H1 (cell line): ENCODE measurements around the gene MAPK8IP3. TPM values are rescaled to one million over a fixed set of nuclear protein-coding genes. Genes with fewer than 3 reads are reported as not detected.

ENCODE experiments used
- CTCF ChIA-PET: fragments of 300-600 bp; sonication (Branson Sonifier 250); formaldehyde crosslinking; loops from one replicate; lab custom pipeline; 2021; ENCODE audit not compliant: partially characterized antibody; lab: Charles Lee
- POLR2A ChIA-PET: fragments of 300-600 bp; sonication (Branson Sonifier 250); formaldehyde crosslinking; loops from one replicate; lab custom pipeline; 2021; ENCODE audit warnings: inconsistent platforms; ENCODE audit not compliant: partially characterized antibody; lab: Charles Lee
- DNase-seq, 2 experiments: peaks; one replicate each; pipeline versions ENCODE4 v3.0.0 to v3.0.0-alpha.2; 2010 to 2022; ENCODE audit warnings: low spot score in 2 of 2, low read depth in 1 of 2, mixed read lengths in 1 of 2
- FAIRE-seq: peaks from 2 replicates; lab custom pipeline; 2011; peaks lifted over from hg19 to GRCh38; lab: Jason Lieb, UNC
- H2AFZ ChIP-seq: 2 replicates; pipeline ENCODE4 v1.8.1; 2012; ENCODE audit warnings: low read length, inconsistent platforms
- H2AK5ac ChIP-seq: 2 replicates; pipeline ENCODE4 v1.6.1; 2013; ENCODE audit warnings: low read depth, low read length
- H2BK120ac ChIP-seq: replicated peaks from 2 replicates; pipeline ENCODE3; 2013; ENCODE audit warnings: low read depth, low read length, inconsistent platforms
- H2BK12ac ChIP-seq: 2 replicates; pipeline ENCODE4 v1.6.1; 2013; ENCODE audit warnings: low read depth, low read length
- H2BK15ac ChIP-seq: 2 replicates; pipeline ENCODE4 v1.6.1; 2013; ENCODE audit warnings: low read length
- H2BK20ac ChIP-seq: 2 replicates; pipeline ENCODE4 v1.6.1; 2013; ENCODE audit warnings: low read length
- H2BK5ac ChIP-seq: 2 replicates; pipeline ENCODE4 v1.6.1; 2013; ENCODE audit warnings: low read depth, low read length
- H3K14ac ChIP-seq: 2 replicates; pipeline ENCODE4 v1.6.1; 2013; ENCODE audit warnings: inconsistent platforms; ENCODE audit not compliant: insufficient read length
- H3K18ac ChIP-seq: 2 replicates; pipeline ENCODE4 v1.6.1; 2013; ENCODE audit warnings: low read length; ENCODE audit errors: extremely low read depth
- H3K23ac ChIP-seq: 2 replicates; pipeline ENCODE4 v1.6.1; 2013; ENCODE audit warnings: inconsistent platforms; ENCODE audit not compliant: insufficient read length
- H3K23me2 ChIP-seq: 2 replicates; pipeline ENCODE4 v1.6.1; 2013; ENCODE audit warnings: low read depth, low read length
- H3K27ac ChIP-seq: 2 replicates; pipeline ENCODE4 v1.6.1; 2011; ENCODE audit warnings: low read depth, low read length, inconsistent platforms
- H3K27me3 ChIP-seq, 4 experiments: replicated peaks in 1 of 4; 1 replicate in 1 of 4; 2 replicates in 3 of 4; pipeline versions ENCODE4 v1.6.1 to v1.8.1; 2011 to 2013; ENCODE audit warnings: low read length in 3 of 4, mild to moderate bottlenecking in 3 of 4, inconsistent platforms in 2 of 4, mixed read lengths in 2 of 4, moderate library complexity in 1 of 4; ENCODE audit not compliant: control insufficient read depth in 3 of 4, insufficient read depth in 3 of 4; ENCODE audit errors: extremely low read depth in 1 of 4
- H3K36me3 ChIP-seq, 4 experiments: 2 replicates each; pipeline versions ENCODE4 v1.6.1 to v1.8.1; 2011 to 2013; ENCODE audit warnings: mild to moderate bottlenecking in 4 of 4, low read length in 3 of 4, moderate library complexity in 2 of 4, control low read depth in 1 of 4, inconsistent platforms in 1 of 4; ENCODE audit not compliant: insufficient read depth in 4 of 4, control insufficient read depth in 2 of 4
- H3K4ac ChIP-seq: replicated peaks from 2 replicates; pipeline ENCODE3; 2013; ENCODE audit warnings: low read length, low read depth, mixed read lengths, inconsistent platforms; ENCODE audit not compliant: insufficient read length
- H3K4me1 ChIP-seq, 4 experiments: replicated peaks in 1 of 4; 1 replicate in 1 of 4; 2 replicates in 3 of 4; pipeline versions ENCODE4 v1.6.1 to v1.8.1; 2011 to 2013; ENCODE audit warnings: low read length in 3 of 4, inconsistent platforms in 2 of 4, mixed read lengths in 1 of 4; ENCODE audit not compliant: insufficient read depth in 4 of 4, control insufficient read depth in 3 of 4
- H3K4me2 ChIP-seq, 2 experiments: 2 replicates each; pipeline versions ENCODE4 v1.6.1 to v1.8.1; 2011 to 2013; ENCODE audit warnings: low read depth in 2 of 2, low read length in 2 of 2, control low read depth in 1 of 2, inconsistent platforms in 1 of 2, mild to moderate bottlenecking in 1 of 2; ENCODE audit not compliant: insufficient read depth in 1 of 2
- H3K4me3 ChIP-seq, 4 experiments: fragments of 200-600, 300-600 bp in 1 of 4; sonication (generic), shearing (Covaris generic), sonication (Bioruptor Twin) in 1 of 4; 2 replicates each; pipeline versions ENCODE4 v1.5.1 to v1.8.1; 2011 to 2016; ENCODE audit warnings: low read length in 4 of 4, low read depth in 3 of 4, control low read depth in 2 of 4, inconsistent platforms in 2 of 4, mild to moderate bottlenecking in 2 of 4, mixed read lengths in 1 of 4, moderate library complexity in 1 of 4; ENCODE audit not compliant: insufficient read depth in 2 of 4; ENCODE audit errors: extremely low read depth in 1 of 4
- H3K56ac ChIP-seq: replicated peaks from 2 replicates; pipeline ENCODE3; 2013; ENCODE audit warnings: low read depth, mild to moderate bottlenecking, mixed read lengths, low read length, inconsistent platforms; ENCODE audit not compliant: insufficient read length
- H3K79me1 ChIP-seq: 2 replicates; pipeline ENCODE4 v1.6.1; 2013; ENCODE audit warnings: low read depth, low read length, control low read depth
- H3K79me2 ChIP-seq, 2 experiments: 2 replicates each; pipeline versions ENCODE4 v1.6.1 to v1.8.1; 2012 to 2013; ENCODE audit warnings: low read length in 2 of 2, mild to moderate bottlenecking in 2 of 2, inconsistent platforms in 1 of 2; ENCODE audit not compliant: insufficient read depth in 2 of 2, control insufficient read depth in 1 of 2
- H3K9ac ChIP-seq, 4 experiments: replicated peaks in 1 of 4; 1 replicate in 1 of 4; 2 replicates in 3 of 4; pipeline versions ENCODE4 v1.6.1 to v1.8.1; 2011 to 2013; ENCODE audit warnings: low read depth in 3 of 4, low read length in 3 of 4, control low read depth in 2 of 4, mild to moderate bottlenecking in 2 of 4, moderate library complexity in 2 of 4, inconsistent platforms in 1 of 4; ENCODE audit errors: extremely low read depth in 1 of 4
- H3K9me3 ChIP-seq, 2 experiments: 2 replicates each; pipeline versions ENCODE4 v1.6.1 to v1.8.1; 2012 to 2013; ENCODE audit warnings: mild to moderate bottlenecking in 2 of 2, moderate library complexity in 2 of 2, control low read depth in 1 of 2, inconsistent platforms in 1 of 2, low read depth in 1 of 2, low read length in 1 of 2, mixed read lengths in 1 of 2; ENCODE audit not compliant: insufficient read depth in 2 of 2
- H4K20me1 ChIP-seq, 2 experiments: replicated peaks in 1 of 2; 2 replicates each; pipeline versions ENCODE3 to v1.8.1; 2011 to 2013; ENCODE audit warnings: inconsistent platforms in 2 of 2, low read length in 2 of 2, mild to moderate bottlenecking in 1 of 2; ENCODE audit not compliant: insufficient read depth in 2 of 2, control insufficient read depth in 1 of 2
- H4K5ac ChIP-seq: 2 replicates; pipeline ENCODE4 v1.6.1; 2013; ENCODE audit warnings: low read length, low read depth, mixed read lengths, inconsistent platforms; ENCODE audit not compliant: insufficient read length
- H4K8ac ChIP-seq: 2 replicates; pipeline ENCODE4 v1.8.0; 2013; ENCODE audit warnings: mild to moderate bottlenecking, moderate library complexity, low read length, inconsistent platforms; ENCODE audit not compliant: insufficient read depth; ENCODE audit errors: extremely low read depth
- H4K91ac ChIP-seq: replicated peaks from 2 replicates; pipeline ENCODE3; 2013; ENCODE audit warnings: low read length, mixed read lengths, inconsistent platforms; ENCODE audit not compliant: insufficient read length
- BRCA1 ChIP-seq: IDR thresholded peaks from 2 replicates; pipeline ENCODE4 v1.6.1; 2012; ENCODE audit warnings: low read depth, low read length, improper control_type of control experiment
- CBX8 ChIP-seq: fragments of 300-800, 300-1000 bp; sonication (generic); IDR thresholded peaks from 2 replicates; pipeline ENCODE4 v1.7.1; 2016; ENCODE audit warnings: low read depth, low read length, borderline replicate concordance
- CHD2 ChIP-seq: IDR thresholded peaks from 2 replicates; pipeline ENCODE4 v1.6.1; 2012; ENCODE audit warnings: low read length, improper control_type of control experiment
- EGR1 ChIP-seq: IDR thresholded peaks from 2 replicates; pipeline ENCODE4 v1.6.1; 2011; ENCODE audit warnings: low read depth, low read length, borderline replicate concordance
- GTF2F1 ChIP-seq: IDR thresholded peaks from 2 replicates; pipeline ENCODE4 v1.6.1; 2012; ENCODE audit warnings: low read depth, low read length, improper control_type of control experiment, borderline replicate concordance
- KDM4A ChIP-seq: IDR thresholded peaks from one replicate; pipeline ENCODE4 v1.7.1; 2012; ENCODE audit warnings: low read depth, mild to moderate bottlenecking, moderate library complexity, low read length, inconsistent platforms; ENCODE audit not compliant: severe bottlenecking
- POLR2A ChIP-seq, 2 experiments: IDR thresholded peaks; 1 replicate in 1 of 2; 2 replicates in 1 of 2; pipeline ENCODE4 v1.6.1; 2011; ENCODE audit warnings: low read depth in 2 of 2, low read length in 2 of 2, mild to moderate bottlenecking in 2 of 2; ENCODE audit errors: control extremely low read depth in 1 of 2
- SAP30 ChIP-seq: fragments of 300-600 bp; sonication (generic); IDR thresholded peaks from 2 replicates; pipeline ENCODE4 v1.7.1; 2012; ENCODE audit warnings: low read length, moderate library complexity, mild to moderate bottlenecking, inconsistent platforms; ENCODE audit not compliant: insufficient read depth, insufficient replicate concordance
- SP2 ChIP-seq: IDR thresholded peaks from 2 replicates; pipeline ENCODE4 v1.6.1; 2012; ENCODE audit warnings: mild to moderate bottlenecking, low read length, inconsistent platforms
- SUZ12 ChIP-seq: fragments of 200-600 bp; sonication (generic); IDR thresholded peaks from 2 replicates; pipeline ENCODE4 v1.6.1; 2012; ENCODE audit warnings: mild to moderate bottlenecking, inconsistent platforms, low read length, moderate library complexity, mixed read lengths
- TBP ChIP-seq: IDR thresholded peaks from 2 replicates; pipeline ENCODE4 v1.6.1; 2011; ENCODE audit warnings: low read depth, low read length, improper control_type of control experiment
- USF2 ChIP-seq: IDR thresholded peaks from 2 replicates; pipeline ENCODE4 v1.6.1; 2011; ENCODE audit warnings: low read length, improper control_type of control experiment
- ZNF274 ChIP-seq: IDR thresholded peaks from 2 replicates; pipeline ENCODE4 v1.7.0; 2012; ENCODE audit warnings: low read length, borderline replicate concordance; ENCODE audit errors: extremely low read depth
- WGBS, 2 experiments: shearing (Covaris generic) in 1 of 2; methylation state at CpG; one replicate each; pipeline versions ENCODE4 v1.1.6 to v1.1.7; 2013 to 2015; ENCODE audit warnings: low lambda C conversion rate in 2 of 2, mixed read lengths in 2 of 2, inconsistent platforms in 1 of 2, low coverage in 1 of 2, missing lambda C conversion rate in 1 of 2; ENCODE audit not compliant: insufficient replicate concordance in 2 of 2, insufficient coverage in 1 of 2, insufficient read length in 1 of 2; ENCODE audit errors: extremely low coverage in 1 of 2, missing lambda C conversion rate in 1 of 2; 5-methylcytosine and 5-hydroxymethylcytosine counted together
- polyA plus RNA-seq, 7 experiments: library from polyadenylated mRNA; depleted of rRNA in 3 of 7; stranded (reverse) in 5 of 7; unstranded in 2 of 7; fragments of >200 nt in 5 of 7; fragments of 200-250 nt in 2 of 7; gene quantifications; 1 replicate in 5 of 7; 2 replicates in 1 of 7; 4 replicates in 1 of 7; pipeline versions ENCODE4 v1.2.1 to v1.2.3, GENCODE V29; 2011 to 2013; ENCODE audit warnings: missing spikeins in 2 of 7, mixed read lengths in 2 of 7
- total RNA-seq: library from RNA; stranded (reverse); fragmentation: NEBNext Ultra II Directional; extraction: Animal tissue kit (Norgen Biotek cat#: 25700); gene quantifications from 2 replicates; pipeline ENCODE4 v1.2.1, GENCODE V29; 2021

MAPK8IP3 gene
- total and polyA plus RNA-seq, 2 of the 8 experiments (the other 6 are each of a cell fraction or from before 2014, with no cell fraction given): 16.9 to 43.4 TPM

GRCh38 chr16:1700246-1700645 lies 5.7 kb upstream of the MAPK8IP3 start:
- TF ChIP-seq TBP (no peak), CHD2 (no peak), GTF2F1 (no peak), CBX8 (no peak), KDM4A (no peak), SAP30 (no peak), SUZ12 (no peak), USF2 (no peak), POLR2A (IDR thresholded peaks at IDR 0.05; ENCODE audit: control extremely low read depth in 1 of 2, low read depth in 2 of 2, low read length in 2 of 2) (no peak), EGR1 (no peak), SP2 (no peak), ZNF274 (no peak), BRCA1 (no peak)
- no peak overlapping the region for H3K23ac ChIP-seq
- no peak overlapping the region for H4K8ac ChIP-seq
- CTCF ChIA-PET: interaction anchor here (0.6 to 1.4 kb wide), 4 partner anchors 9 to 70 kb away, joined by 3 to 4 read pairs (median 4); no protein-coding TSS in a partner anchor
- H3K79me1 ChIP-seq: 0 out of 2 replicates have a peak, but pooled peaks cover 5% of the 10 kb centered on the region
- H3K18ac ChIP-seq: no peak overlapping the region
- peaks cover 15 to 58% (median 52%) of the 10 kb centered on the region in 4 experiments for H3K36me3 ChIP-seq
- no peak overlapping the region for H2BK12ac ChIP-seq
- H2AK5ac ChIP-seq: no peak overlapping the region
- WGBS, 2 experiments: 83% methylated on average over 3 of the region's 3 CpGs; no CpG with 5 or more reads in 1 of the 2 experiments
- no peak overlapping the region for H2AFZ ChIP-seq
- DNase-seq: no peak
- no peak overlapping the region for H2BK20ac ChIP-seq
- no peak overlapping the region for H2BK5ac ChIP-seq
- H3K56ac ChIP-seq: no peak overlapping the region
- POLR2A ChIA-PET: interaction anchor here (1.1 to 2.2 kb wide), 3 partner anchors 9 to 71 kb away, joined by 3 to 6 read pairs (median 6); partner anchors contain the start of gene NME3
- H3K4ac ChIP-seq: no peak overlapping the region
- H3K23me2 ChIP-seq: no peaks in the 10 kb centered on the region
- no peak overlapping the region for H2BK120ac ChIP-seq
- H3K27me3 ChIP-seq: no peaks in the 10 kb centered on the region
- no peaks in the 10 kb centered on the region for H3K9me3 ChIP-seq
- H3K14ac ChIP-seq: no peak overlapping the region
- no peak for FAIRE-seq
- peaks cover 9 to 12% of the 10 kb centered on the region in 2 experiments for H4K20me1 ChIP-seq
- peaks cover 0 to 6% of the 10 kb centered on the region in 2 experiments; a peak in 1 of 4 replicates for H3K79me2 ChIP-seq
- H3K4me1 ChIP-seq: no peaks in the 10 kb centered on the region
- no peak overlapping the region for H3K27ac ChIP-seq
- H2BK15ac ChIP-seq: no peak overlapping the region
- no peak overlapping the region for H4K5ac ChIP-seq
- H3K4me2 ChIP-seq: no peak overlapping the region
- no peak overlapping the region for H3K9ac ChIP-seq
- H4K91ac ChIP-seq: no peak overlapping the region
- no peak overlapping the region for H3K4me3 ChIP-seq
